GM08714 (cell line): ENCODE measurements around the gene RBM6.

Experiments
- H3K4me3 ChIP-seq: fragments of 200-500 bp; sonication (Bioruptor generic); 2 replicates; pipeline ENCODE4 v1.5.1; 2014; ENCODE audit warnings: mild to moderate bottlenecking, low read length, inconsistent platforms
- ZNF274 ChIP-seq: IDR thresholded peaks from 2 replicates; pipeline ENCODE4 v1.6.1; 2012; ENCODE audit warnings: mild to moderate bottlenecking, low read depth, low read length

The RBM6 gene

GRCh38 chr3:50119786-50120185 lies 179.8 kb downstream of the RBM6 start:
- H3K4me3 ChIP-seq, result no peak overlapping the region
- TF ChIP-seq ZNF274, result no peak

DNA sequence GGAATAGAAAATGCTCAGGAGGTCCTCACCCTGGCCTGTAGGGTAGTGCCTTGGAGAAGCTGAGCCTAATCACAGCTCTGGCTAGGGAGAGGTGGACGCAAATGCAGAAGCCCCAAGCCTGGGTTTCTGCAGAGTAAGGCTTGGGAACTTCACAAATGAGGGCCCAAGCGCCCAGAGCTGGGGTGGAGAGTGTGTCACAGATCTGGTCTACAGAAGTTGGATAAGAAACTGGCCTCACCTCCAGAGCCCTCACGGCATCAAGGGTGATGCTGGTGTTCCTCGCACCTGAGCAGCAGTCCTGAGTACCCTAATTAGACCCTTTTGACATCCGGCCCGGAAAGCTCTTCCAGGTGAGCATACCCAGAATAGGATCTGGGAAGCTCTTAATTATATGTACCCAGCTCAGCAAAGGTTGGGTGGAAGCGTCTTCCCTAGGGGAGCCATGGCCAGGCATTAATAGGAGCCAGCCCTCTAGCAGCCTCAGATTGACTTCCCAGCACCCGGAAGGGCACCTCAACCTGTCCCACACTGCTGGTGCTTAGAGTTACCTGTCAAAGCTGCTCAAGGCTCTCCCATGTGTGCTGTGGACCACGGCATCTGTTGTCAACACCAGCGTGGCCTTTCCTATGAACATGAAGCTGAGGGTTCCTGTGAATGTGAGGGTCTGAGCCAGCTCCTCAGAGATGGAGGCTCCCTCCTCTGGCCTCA lies 180.6 kb downstream of the RBM6 start:
- H3K4me3 ChIP-seq, result no peak overlapping the region
- TF ChIP-seq ZNF274, result no peak

- H3K4me3 ChIP-seq, result no peak overlapping the region
- TF ChIP-seq ZNF274, result no peak
These were observed 181.4 kb downstream of the RBM6 start for GRCh38 chr3:50121072-50122032.

- no peak for TF ChIP-seq ZNF274
- no peak overlapping the region for H3K4me3 ChIP-seq
These were observed 182.1 kb downstream of the RBM6 start for GRCh38 chr3:50122071-50122470.

GRCh38 chr3:50122661-50123391 lies 182.9 kb downstream of the RBM6 start:
- TF ChIP-seq ZNF274, result no peak
- no peak overlapping the region for H3K4me3 ChIP-seq

DNA sequence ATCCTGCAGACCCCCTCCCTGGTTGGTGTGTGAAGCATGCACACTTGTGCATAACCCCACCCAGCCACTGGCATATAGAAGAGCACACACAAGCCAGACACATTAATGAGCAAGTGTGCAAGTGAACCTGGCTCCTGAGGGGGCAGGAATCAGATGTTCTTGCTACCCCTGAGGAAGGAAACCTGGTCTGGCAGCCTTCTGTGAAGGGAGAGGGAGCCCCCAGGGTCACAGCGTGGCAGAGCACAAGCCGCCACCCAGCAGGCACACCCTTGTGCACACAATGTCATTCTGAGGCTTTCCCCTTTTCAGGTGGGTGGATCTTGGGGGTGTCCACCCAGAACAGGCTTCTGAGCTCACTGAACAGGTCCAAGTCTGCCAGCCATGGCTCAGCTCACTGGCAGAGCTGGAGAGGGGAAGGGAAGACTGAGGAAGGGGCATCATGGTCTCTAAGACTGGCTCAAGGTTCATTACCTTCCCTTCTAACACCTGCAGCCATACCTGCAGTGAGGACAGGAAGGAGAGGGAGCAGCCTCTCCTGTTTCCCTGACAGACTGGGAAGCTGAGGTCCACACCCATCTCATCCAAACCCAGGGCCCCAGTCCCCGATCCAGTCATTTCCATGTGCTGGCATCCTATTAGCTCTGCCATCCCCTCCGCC lies 183.6 kb downstream of the RBM6 start:
- no peak for TF ChIP-seq ZNF274
- H3K4me3 ChIP-seq, result no peak overlapping the region

- no peak overlapping the region for H3K4me3 ChIP-seq
- TF ChIP-seq ZNF274, result no peak
These were observed 184.3 kb downstream of the RBM6 start for GRCh38 chr3:50124052-50124799.

DNA sequence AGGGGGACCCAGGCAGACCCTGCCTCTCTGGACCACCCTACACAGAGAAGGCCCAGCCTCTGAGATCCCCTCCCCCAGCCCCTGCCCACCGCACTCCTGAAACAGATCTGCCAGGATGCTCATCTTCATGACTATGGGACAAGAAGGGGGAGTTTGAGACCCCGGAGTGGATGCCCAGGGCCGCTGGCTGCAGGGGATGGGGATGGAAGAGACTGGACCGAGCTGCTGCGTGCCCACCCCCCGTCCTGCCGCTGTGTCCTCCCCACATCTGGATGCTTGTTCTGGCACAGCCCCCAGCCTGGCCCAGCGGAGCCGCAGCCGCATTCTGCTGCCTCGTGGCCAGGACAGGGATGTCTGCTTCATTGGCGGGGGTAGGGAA lies 184.8 kb downstream of the RBM6 start:
- TF ChIP-seq ZNF274, result no peak
- H3K4me3 ChIP-seq, result no peak overlapping the region

- H3K4me3 ChIP-seq, result no peak overlapping the region
- TF ChIP-seq ZNF274, result no peak
These were observed 185.8 kb downstream of the RBM6 start for GRCh38 chr3:50125541-50126286.

- H3K4me3 ChIP-seq, result no peak overlapping the region
- no peak for TF ChIP-seq ZNF274
These were observed 186.6 kb downstream of the RBM6 start for GRCh38 chr3:50126287-50127211.
